NCI-H1417 treated with DMSO at 0.1 percent for 48 hours (cell line): Measurements from ENCODE around the gene ANKRD52.
"Not testable (repeated sequence)": the region's sequence is repeated elsewhere in the genome, so short reads cannot be mapped to it uniquely, and the experiment has no call there.

Experiments used
- DNase-seq: peaks from one replicate; lab custom pipeline; 2025; lab: John Stamatoyannopoulos, UW

ANKRD52 gene

GRCh38 chr12:56272468-56272867 lies 14.3 kb upstream of the ANKRD52 start:
- not testable (repeated sequence) for DNase-seq

- DNase-seq = no peak
Observed at GRCh38 chr12:56271031-56271430, 12.8 kb upstream of the ANKRD52 start.

- DNase-seq = no peak
Observed at GRCh38 chr12:56267443-56268071, 9.4 kb upstream of the ANKRD52 start.

DNA sequence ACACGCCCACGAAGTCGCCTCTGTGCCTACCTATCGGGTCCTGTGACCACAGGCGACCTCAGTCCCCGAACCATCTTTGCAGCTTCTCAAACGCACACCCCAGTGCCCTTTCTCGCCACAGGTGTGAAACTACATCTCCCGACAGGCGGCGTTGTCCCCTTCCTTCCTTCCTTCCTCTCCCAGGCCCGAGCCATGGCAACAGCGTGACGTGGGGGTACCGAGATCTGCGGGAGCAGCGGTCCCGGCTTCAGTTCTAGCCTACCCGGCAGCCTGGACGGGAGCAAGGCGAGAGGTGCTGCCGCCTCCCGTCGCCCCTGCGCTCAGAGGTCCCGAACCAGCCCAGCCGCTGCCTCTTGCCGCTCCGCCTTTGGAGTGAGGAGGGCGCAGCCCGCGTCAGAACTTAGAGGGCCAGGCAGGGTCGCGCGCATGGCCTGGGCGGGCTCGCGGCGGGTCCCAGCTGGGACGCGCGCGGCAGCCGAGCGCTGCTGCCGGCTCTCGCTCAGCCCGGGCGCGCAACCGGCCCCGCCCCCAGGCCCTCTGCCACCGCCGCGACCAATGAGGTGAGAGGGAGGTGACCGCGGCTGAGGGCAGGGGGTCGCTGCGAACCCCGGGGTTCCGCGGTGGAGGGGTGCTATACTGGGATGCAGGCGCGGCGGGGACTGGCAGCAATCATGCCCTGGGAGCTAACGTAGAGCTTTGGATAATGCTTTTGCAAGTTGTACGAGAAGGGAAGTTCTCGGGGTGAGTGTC lies 8.7 kb upstream of the ANKRD52 start, which contains the start of gene COQ10A:
Gene COQ10A, plus strand, starts transcription at position 250 of the 750 bp plus-strand sequence. Its CDS starts 177 bp downstream, at position 427.
- DNase-seq = peak; percentile 73

- not testable (repeated sequence) for DNase-seq
Observed at GRCh38 chr12:56266068-56266692, 8.0 kb upstream of the ANKRD52 start.

DNA sequence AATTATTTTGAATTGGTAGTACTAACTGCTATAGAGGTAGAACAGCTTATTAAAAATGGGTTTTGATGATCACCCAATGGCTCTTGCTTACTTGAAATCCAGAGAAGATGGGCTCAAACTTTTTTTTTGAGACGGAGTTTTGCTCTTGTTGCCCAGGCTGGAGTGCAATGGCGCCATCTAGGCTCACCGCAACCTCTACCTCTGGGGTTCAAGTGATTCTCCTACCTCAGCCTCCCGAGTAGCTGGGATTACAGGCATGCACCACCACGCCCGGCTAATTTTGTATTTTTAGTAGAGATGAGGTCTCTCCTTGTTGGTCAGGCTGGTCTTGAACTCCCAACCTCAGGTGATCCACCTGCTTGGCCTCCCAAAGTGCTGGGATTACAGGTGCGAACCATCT lies 4.8 kb upstream of the ANKRD52 start:
- not testable (repeated sequence) for DNase-seq

DNA sequence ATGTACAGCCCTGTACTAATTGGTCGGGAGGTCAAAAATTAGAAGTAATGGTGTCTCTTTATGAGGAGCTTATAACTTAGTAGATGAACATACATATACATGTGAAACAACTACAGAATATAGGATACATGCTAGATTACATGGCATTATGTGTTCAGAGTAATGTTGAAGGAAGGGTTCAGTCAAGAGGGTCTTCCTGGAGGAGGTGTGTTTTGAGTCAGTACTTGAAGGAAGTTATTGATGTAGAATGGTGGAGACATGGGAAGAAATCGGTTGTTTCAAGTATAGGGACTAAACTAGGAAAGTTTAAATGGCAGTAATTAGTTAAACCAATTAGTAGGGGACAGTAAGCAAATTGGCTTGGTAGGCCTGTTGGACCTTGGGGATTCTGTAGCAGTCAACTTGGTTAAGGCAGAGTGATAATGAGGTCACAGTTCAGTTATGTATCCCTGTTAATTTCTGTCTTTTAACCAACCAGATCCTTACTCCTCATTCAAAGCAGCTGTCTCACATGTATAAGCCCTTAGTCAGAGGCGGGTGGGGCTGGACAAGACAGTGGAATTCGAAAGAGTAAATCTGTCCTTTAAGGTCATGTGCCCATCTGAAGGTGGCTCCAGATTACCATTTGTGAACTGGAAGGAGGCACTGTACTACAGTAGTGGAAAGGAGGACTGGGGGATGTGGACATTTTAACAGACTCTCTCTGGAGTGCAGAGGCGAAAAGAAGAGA lies 3.5 kb upstream of the ANKRD52 start:
- no peak for DNase-seq

- no peak for DNase-seq
Observed at GRCh38 chr12:56260921-56261320, 2.7 kb upstream of the ANKRD52 start.

DNA sequence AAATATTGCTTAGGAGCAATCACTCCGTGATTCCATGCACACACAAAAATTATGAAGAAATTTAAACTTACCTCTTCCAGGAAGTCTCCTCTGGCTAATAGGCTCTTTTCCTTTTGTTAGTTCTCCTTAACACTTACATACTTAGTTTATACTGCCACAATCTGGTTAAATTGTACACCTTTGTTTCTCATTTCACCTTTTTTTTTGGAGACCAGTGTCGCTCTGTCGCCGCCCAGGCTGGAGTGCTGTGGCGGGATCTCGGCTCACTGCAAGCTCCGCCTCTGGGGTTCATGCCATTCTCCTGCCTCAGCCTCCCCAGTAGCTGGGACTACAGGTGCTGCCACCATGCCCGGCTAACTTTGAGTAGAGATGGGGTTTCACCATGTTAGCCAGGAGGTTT lies 2.2 kb upstream of the ANKRD52 start:
- no peak for DNase-seq

DNA sequence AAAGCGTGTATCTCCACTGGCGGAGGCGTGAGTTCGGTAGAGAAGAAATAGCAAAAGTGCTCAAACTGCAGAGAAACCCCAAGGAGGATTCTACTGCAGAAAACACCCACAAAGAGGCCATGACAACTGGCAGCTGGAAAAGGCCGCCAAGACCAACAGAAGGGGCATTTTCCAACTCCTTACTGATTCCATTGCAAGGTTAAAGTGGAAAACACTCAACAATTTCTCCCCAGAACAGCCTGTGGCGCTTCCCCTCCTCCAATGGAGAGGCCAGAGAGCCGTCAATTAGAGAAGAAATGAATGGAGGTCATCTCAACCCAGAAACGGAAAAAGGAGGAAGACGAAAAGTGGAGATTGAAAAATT lies 618 bp upstream of the ANKRD52 start:
- DNase-seq = no peak

DNA sequence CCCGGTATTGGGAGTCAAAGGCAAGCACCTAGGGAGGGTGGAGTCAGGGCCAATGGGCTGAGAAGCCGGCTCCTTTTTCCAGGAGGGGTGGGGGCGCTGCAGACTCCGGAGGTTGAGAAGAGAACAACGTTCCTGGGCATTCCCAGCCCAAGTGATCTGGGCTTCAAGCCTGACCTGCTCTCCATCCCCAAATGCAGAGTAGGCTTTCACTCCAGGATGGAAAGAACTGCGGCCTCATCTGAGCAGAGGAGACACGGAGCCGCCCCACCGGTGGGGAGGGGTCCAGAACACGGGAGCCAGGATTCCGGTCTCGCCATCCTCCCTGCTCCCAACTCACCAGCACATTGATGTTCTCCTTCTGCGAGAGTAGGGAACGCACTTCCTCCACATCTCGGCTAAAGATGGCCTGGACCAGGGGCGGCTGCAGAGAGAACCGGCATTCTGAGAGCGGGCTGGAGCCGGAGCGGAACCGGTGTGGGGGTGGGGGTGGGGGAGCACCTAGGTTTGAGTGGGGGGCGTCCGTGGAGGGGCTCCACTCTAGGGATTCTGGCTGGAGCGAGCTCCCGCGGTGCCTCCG lies 605 bp downstream of the ANKRD52 start:
- DNase-seq = no peak

- DNase-seq = no peak
Observed at GRCh38 chr12:56257071-56257470, 1.1 kb downstream of the ANKRD52 start.

DNA sequence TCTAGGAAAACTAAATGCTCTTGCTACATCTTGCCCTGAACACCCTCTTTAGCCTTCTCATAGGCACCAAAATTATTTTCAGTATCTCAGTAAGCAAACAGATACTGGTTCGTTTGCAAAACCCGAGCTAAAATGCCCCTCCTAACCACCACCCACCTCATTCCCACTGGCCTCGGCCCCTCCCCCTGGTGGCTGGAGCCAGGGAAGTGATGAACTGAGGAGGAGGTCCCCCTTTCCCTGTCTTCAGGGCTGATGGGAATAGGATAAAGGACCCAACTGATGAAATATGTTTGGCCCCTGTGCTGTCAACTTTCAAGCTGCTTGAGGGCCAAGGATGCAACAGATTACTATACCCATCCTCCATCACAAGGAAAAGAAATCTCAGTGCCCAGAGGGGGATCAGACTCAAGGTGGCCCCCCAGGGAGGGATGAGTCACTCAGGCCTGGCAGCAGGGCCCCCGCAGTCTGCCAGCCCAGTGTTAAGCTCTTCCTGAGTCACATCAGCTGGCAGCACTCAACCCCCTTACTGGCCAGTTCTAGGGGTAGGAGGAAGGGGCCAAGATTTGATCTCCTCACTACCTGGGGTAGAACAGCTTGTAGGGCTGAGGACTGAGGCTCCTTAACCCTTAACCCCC lies 1.7 kb downstream of the ANKRD52 start:
- no peak for DNase-seq

DNA sequence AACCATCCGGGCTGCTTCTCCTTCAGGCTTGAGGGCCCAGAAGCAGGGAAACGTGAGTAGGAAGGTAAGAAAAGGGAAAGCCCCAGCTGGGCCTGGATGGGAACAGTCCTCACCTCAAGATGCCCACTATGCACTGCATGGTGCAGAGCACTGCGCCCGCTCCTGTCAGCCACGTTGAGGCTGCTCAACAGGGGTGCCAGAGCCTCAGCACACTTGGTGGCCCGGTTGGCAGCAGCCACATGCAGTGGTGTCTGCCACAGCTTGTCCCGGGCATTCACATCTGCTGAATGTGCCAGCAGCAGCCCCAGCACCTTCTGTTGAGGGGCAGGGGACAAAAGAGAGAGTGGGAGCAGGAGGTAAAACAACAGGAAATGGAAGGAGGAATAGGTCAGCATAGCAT lies 2.5 kb downstream of the ANKRD52 start:
- no peak for DNase-seq

DNA sequence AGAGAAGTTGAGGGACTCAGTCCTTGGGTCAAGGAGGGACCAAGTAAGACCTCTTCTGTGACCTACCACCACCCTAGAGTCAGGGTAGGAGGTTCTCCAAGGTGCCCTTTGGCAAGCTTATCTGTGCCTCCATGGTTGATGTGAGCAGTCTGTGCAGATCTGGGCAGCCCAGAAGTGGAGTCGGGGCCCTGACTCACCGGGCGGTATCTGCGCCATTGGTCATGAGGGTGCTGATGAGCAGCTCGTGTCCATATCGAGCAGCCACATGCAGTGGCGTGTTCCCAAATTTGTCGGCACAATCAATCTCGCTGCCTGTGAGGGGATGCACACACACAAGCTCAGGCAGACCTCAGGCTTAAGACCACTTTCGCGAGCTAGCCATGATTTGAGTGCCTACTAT lies 5.1 kb downstream of the ANKRD52 start:
- DNase-seq = no peak

DNA sequence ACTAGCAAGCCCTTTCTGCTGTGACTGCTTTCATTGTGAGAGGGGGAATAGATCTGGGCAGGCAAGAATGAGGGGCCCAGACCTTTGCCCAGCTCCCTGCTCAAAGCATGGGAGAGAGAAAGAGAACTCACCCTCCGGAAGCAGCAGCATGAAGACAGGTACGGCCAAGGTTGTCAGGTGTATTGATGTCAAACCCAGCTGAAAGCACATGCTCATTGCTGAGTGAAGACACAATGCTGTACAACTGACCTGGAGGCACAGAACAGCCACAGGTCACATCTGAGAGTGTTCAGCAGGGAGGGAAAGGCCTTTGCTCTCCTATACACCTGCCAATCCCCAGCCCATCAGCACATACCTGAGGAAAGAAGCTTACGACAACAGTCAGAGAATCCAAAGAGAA lies 5.5 kb downstream of the ANKRD52 start:
- DNase-seq = no peak

DNA sequence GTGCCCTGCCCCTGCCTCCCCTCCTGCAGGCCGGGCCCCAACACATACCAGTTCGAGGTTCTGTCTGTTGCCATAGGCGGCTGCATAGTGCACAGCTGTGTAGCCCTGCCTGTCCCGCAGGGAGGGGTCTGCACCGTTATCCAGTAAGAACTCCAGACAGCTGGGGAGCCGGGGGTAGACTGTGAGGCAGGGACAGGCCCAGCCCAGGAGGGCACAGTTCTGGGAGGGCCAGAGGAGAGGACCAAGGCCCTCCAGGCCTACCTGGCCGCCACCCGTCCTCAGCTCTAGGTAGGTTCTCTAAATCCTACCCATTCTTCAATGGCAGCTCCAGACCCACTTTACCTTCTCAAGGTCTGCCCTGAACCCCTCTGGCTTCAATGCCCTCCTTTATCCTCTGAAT lies 9.5 kb downstream of the ANKRD52 start:
- no peak for DNase-seq

GRCh38 chr12:56247923-56248322 lies 10.3 kb downstream of the ANKRD52 start:
- no peak for DNase-seq

DNA sequence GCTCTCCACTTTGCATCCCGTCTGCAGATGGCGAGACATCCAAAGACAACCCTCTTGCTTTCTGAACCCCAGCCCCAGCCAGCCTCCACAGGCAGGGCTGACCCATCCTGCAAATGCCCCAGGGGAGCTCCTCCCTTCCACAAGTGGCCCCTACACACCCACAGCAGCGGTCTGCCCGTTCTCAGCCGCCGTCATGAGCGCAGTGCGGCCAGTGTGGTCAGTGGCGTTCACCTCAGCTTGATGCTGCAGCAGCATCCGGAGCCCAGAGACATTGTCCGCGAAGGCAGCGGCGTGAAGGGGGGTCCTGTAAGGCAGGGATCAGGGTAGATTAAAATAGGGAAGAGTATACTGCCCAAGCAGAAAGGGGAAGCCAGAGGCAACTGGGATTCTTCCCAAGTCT lies 13.7 kb downstream of the ANKRD52 start:
- DNase-seq = no peak

- DNase-seq = no peak
Observed at GRCh38 chr12:56243731-56244181, 14.4 kb downstream of the ANKRD52 start.

- no peak for DNase-seq
Observed at GRCh38 chr12:56242986-56243385, 15.2 kb downstream of the ANKRD52 start.
